Right atrium auricular region (tissue), 2 donors: ENCODE data around the gene TMEM109. TPM values are rescaled to one million over a fixed set of nuclear protein-coding genes. Genes with fewer than 3 reads are reported as not detected.

Experiments
- DNase-seq: peaks from one replicate; pipeline ENCODE4 v3.0.0-alpha.2; 2019; ENCODE audit warnings: low spot score
- H3K27ac ChIP-seq, 2 donors: fragments of 200-600 bp; sonication (generic); 1 replicate in 1 of 2; 2 replicates in 1 of 2; pipeline ENCODE4 v1.5.1; 2016 to 2019
- H3K27me3 ChIP-seq, 2 donors: fragments of 200-600 bp; sonication (generic); one replicate each; pipeline versions ENCODE4 v1.5.1 to v1.6.0; 2017 to 2019
- H3K36me3 ChIP-seq: fragments of 200-600 bp; sonication (generic); one replicate; pipeline ENCODE4 v1.5.1; 2016
- H3K4me1 ChIP-seq, 2 donors: fragments of 200-600 bp; sonication (generic); one replicate each; pipeline versions ENCODE4 v1.5.1 to v1.6.0; 2017 to 2019
- H3K4me3 ChIP-seq, 2 donors: fragments of 200-600 bp; sonication (generic); 1 replicate in 1 of 2; 2 replicates in 1 of 2; pipeline ENCODE4 v1.5.1; 2017 to 2019; ENCODE audit warnings: mild to moderate bottlenecking in 1 of 2, moderate library complexity in 1 of 2
- H3K9me3 ChIP-seq, 2 donors: fragments of 200-600 bp; sonication (generic); one replicate each; pipeline ENCODE4 v1.5.1; 2019
- CTCF ChIP-seq, 2 donors: fragments of 200-600 bp; sonication (generic); IDR thresholded peaks; one replicate each; pipeline ENCODE4 v1.5.1; 2019; ENCODE audit warnings: antibody characterized with exemption in 2 of 2
- total RNA-seq, 2 donors: library from RNA; depleted of rRNA; stranded (reverse); fragments of >200 nt; gene quantifications; one replicate each; pipeline ENCODE4 v1.1.0, GENCODE V29; 2016

TMEM109 gene
- total RNA-seq, 2 donors from 2014 or later = 119 to 124 TPM

- Histone ChIP-seq H3K4me1 (peaks cover 0 to 19% of the 10 kb centered on the region in 2 donors), H3K27me3 (no peaks in the 10 kb centered on the region), H3K36me3 (peaks cover 16% of the 10 kb centered on the region), H3K9me3 (no peaks in the 10 kb centered on the region), H3K27ac (no peak overlapping the region), H3K4me3 (no peak overlapping the region)
- DNase-seq = no peak
- TF ChIP-seq CTCF (IDR thresholded peaks at IDR 0.05) = peak; percentile 20 to 59
These were observed 26.4 kb upstream of the TMEM109 start for GRCh38 chr11:60887556-60887955.

- no peaks in the 10 kb centered on the region for H3K9me3 ChIP-seq
These were observed 24.1 kb upstream of the TMEM109 start for GRCh38 chr11:60889869-60890311.

GRCh38 chr11:60890696-60891095 is 23.3 kb upstream of the TMEM109 start:
- no peak for DNase-seq
- no peaks in the 10 kb centered on the region for H3K27me3 ChIP-seq
- peaks cover 31% of the 10 kb centered on the region for H3K36me3 ChIP-seq
- H3K9me3 ChIP-seq = no peaks in the 10 kb centered on the region
- H3K4me1 ChIP-seq = peaks cover 0 to 19% of the 10 kb centered on the region in 2 donors
- no peak for TF ChIP-seq CTCF (IDR thresholded peaks at IDR 0.05)
- H3K4me3 ChIP-seq = no peak overlapping the region
- peak overlapping the region in 1 of 2 donors; percentile 41 for H3K27ac ChIP-seq

More at GRCh38 chr11:60889869-60890311, 24.1 kb upstream of the TMEM109 start:
- DNase-seq = no peak
- Histone ChIP-seq H3K4me3 (no peak overlapping the region), H3K27me3 (no peaks in the 10 kb centered on the region), H3K27ac (no peak overlapping the region), H3K4me1 (peaks cover 0 to 19% of the 10 kb centered on the region in 2 donors), H3K36me3 (peaks cover 31% of the 10 kb centered on the region)
- TF ChIP-seq CTCF (IDR thresholded peaks at IDR 0.05) = no peak

GRCh38 chr11:60891103-60891741 is 22.7 kb upstream of the TMEM109 start:
- Histone ChIP-seq H3K9me3 (no peaks in the 10 kb centered on the region), H3K4me3 (no peak overlapping the region), H3K4me1 (peaks cover 0 to 19% of the 10 kb centered on the region in 2 donors), H3K27me3 (no peaks in the 10 kb centered on the region), H3K36me3 (peaks cover 34% of the 10 kb centered on the region), H3K27ac (peak overlapping the region in 1 of 2 donors; percentile 41)
- TF ChIP-seq CTCF (IDR thresholded peaks at IDR 0.05) = no peak
- DNase-seq = no peak

- Histone ChIP-seq H3K27ac (no peak overlapping the region), H3K36me3 (peaks cover 68% of the 10 kb centered on the region), H3K27me3 (no peaks in the 10 kb centered on the region), H3K9me3 (no peaks in the 10 kb centered on the region), H3K4me1 (peaks cover 0 to 7% of the 10 kb centered on the region in 2 donors), H3K4me3 (no peak overlapping the region)
- TF ChIP-seq CTCF (IDR thresholded peaks at IDR 0.05) = no peak
- DNase-seq = no peak
These were observed 18.3 kb upstream of the TMEM109 start for GRCh38 chr11:60895687-60896086.

GRCh38 chr11:60897496-60897895 is 16.5 kb upstream of the TMEM109 start:
- Histone ChIP-seq H3K36me3 (peaks cover 79% of the 10 kb centered on the region), H3K27me3 (no peaks in the 10 kb centered on the region), H3K27ac (no peak overlapping the region)

More at GRCh38 chr11:60897496-60897895, 16.5 kb upstream of the TMEM109 start:
- TF ChIP-seq CTCF (IDR thresholded peaks at IDR 0.05) = no peak
- Histone ChIP-seq H3K4me1 (no peaks in the 10 kb centered on the region), H3K9me3 (no peaks in the 10 kb centered on the region), H3K4me3 (no peak overlapping the region)
- DNase-seq = no peak
